GM12892 (cell line): ENCODE measurements around the gene SIK3.

Source experiments
- POLR2AphosphoS5 ChIP-seq: IDR thresholded peaks from 2 replicates; pipeline ENCODE4 v1.6.1; 2011; ENCODE audit warnings: low read depth, low read length, control low read depth
- TAF1 ChIP-seq: IDR thresholded peaks from 2 replicates; pipeline ENCODE4 v1.6.1; 2011; ENCODE audit warnings: low read depth, mild to moderate bottlenecking, control low read depth, low read length, borderline replicate concordance

- TF ChIP-seq TAF1, result no peak
- TF ChIP-seq POLR2AphosphoS5, result no peak
These were observed 148.0 kb downstream of the SIK3 start for GRCh38 chr11:116950210-116950609.
